GM19468 (cell line): ENCODE measurements around the gene GYPB.
"Not testable (repeated sequence)": the region's sequence is repeated elsewhere in the genome, so short reads cannot be mapped to it uniquely, and the experiment has no call there.

Experiments
- ATAC-seq: cut with Tn5 transposase; IDR thresholded peaks from one replicate; pipeline ENCODE4 v1.9.1; 2021; ENCODE audit warnings: mild to moderate bottlenecking, moderate library complexity, moderate number of reproducible peaks; ENCODE audit not compliant: unreplicated experiment; ENCODE audit errors: extremely low read depth

The GYPB gene

DNA sequence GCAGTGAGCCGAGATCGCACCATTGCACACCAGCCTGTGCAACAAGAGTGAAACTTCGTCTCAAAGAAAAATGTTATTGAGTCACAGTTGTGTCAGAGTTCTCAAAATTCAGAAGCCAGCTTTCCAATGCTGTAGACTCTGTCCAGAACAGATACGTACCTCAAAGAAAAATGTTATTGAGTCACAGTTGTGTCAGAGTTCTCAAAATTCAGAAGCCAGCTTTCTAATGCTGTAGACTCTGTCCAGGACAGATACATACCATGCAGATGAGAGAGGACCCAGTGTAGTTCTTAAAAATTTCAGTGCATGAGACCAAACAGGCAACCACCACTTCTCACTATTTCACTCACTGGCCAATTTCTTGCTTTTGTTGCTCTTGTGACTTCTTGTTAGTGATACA lies 68.2 kb downstream of the GYPB start:
- not testable (repeated sequence) for ATAC-seq

DNA sequence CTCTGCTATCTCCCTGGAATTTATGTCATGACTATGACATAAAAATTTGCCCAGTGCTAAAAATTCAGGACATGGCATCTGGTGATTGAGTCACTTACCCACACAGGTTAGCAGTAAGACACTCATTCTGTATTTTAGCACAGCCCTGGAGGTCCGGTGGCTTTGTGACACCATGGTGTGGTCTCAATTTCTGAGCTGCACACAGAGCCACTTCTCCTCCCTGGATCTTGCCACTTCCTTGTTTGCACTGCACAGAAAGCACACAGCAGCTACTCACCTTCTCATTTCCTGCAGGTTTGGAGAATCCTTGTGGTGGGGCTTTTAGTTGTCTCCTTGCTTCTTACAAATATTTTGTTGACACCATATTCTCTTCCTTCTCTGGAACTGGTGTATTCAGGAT lies 69.0 kb downstream of the GYPB start:
- not testable (repeated sequence) for ATAC-seq

DNA sequence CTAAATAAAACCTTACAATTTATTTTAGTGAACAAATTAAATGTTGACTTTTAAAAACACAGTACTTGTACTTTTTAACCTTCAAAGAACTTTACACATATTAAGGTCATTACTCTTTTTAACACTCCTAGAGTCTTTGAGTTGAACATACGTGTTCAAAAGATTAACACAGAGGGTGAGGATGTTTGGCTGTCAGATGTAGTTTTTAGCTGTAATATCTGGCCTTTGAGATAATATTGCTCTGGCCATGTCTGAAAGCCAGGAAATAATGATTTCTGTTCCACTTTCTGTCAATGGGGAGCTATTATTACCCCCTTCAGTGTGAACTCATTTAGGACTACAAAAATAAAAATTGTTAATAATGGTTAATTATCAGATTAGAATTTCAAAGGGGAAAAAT lies 71.7 kb downstream of the GYPB start:
- ATAC-seq: not testable (repeated sequence)
